ENCODE results near the gene TIE1. TPM values are rescaled to one million over a fixed set of nuclear protein-coding genes. Genes with fewer than 3 reads are reported as not detected.
A peak's percentile ranks its signal among the peaks of the same experiment; 100 is the strongest.

TIE1 gene
- total RNA-seq, 1 experiment from 2014 or later, result not detected

DNA sequence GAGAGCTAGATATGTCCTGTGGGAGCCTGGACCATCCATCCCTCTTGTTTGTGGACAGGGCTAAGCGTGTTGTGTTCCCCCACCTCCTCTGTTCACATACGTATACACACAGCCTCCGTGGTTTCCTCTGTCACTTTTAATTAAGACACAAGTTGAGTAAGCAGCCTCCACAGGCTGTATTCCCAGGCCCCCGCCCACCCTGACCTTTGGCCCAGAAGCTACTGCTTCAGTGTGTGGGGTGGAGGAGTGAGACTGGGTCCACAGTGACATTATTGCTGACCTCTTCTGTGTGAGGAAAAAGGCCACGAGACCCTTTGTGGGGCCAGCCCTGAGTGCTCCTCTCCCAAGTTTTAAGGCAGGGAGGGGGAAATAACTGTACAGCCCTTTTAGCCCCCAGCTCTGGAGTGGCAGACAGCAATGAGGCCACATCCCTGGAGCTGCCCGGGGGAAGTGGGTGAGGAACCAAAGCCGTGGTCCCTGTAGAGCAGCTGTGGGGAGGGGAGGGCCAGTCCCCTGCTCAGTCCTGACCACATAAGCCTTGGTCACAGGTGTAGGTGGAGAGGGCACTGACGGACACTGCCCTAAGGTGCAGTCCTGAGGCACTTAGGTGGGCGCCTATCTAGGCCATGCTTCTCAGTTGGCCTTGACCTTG, 62.6 kb downstream of the TIE1 start:
- Histone ChIP-seq H3K27me3 (replicated peaks; ENCODE audit: control insufficient read depth, insufficient read depth, low read length) (no peaks in the 10 kb centered on the region), H3K4me3 (ENCODE audit: low read depth, low read length) (no peak overlapping the region), H3K36me3 (ENCODE audit: control insufficient read depth, insufficient read depth, low read length) (peaks cover 7% of the 10 kb centered on the region), H3K4me1 (peaks cover 45% of the 10 kb centered on the region), H3K9me3 (no peaks in the 10 kb centered on the region)
- TF ChIP-seq, protein P1, sequence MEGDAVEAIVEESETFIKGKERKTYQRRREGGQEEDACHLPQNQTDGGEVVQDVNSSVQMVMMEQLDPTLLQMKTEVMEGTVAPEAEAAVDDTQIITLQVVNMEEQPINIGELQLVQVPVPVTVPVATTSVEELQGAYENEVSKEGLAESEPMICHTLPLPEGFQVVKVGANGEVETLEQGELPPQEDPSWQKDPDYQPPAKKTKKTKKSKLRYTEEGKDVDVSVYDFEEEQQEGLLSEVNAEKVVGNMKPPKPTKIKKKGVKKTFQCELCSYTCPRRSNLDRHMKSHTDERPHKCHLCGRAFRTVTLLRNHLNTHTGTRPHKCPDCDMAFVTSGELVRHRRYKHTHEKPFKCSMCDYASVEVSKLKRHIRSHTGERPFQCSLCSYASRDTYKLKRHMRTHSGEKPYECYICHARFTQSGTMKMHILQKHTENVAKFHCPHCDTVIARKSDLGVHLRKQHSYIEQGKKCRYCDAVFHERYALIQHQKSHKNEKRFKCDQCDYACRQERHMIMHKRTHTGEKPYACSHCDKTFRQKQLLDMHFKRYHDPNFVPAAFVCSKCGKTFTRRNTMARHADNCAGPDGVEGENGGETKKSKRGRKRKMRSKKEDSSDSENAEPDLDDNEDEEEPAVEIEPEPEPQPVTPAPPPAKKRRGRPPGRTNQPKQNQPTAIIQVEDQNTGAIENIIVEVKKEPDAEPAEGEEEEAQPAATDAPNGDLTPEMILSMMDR (IDR thresholded peaks at IDR 0.05; ENCODE audit: insufficient read depth in 1 of 2, low read depth in 1 of 2, low read length in 1 of 2, severe bottlenecking in 1 of 2, unreplicated experiment in 1 of 2), result no peak
- H3K4me3 Mint-ChIP-seq (ENCODE audit: unreplicated experiment), result no peak overlapping the region
- intact Hi-C loops (cut with micrococcal nuclease; ENCODE audit: unreplicated experiment), result no loop called here
- no peaks in the 10 kb centered on the region for H3K9me3 Mint-ChIP-seq (ENCODE audit: unreplicated experiment)
- CTCF ChIA-PET, result no interaction called here
- H3K27me3 Mint-ChIP-seq (ENCODE audit: insufficient read depth, unreplicated experiment), result no peaks in the 10 kb centered on the region
- H3K36me3 Mint-ChIP-seq (ENCODE audit: insufficient read depth, unreplicated experiment), result peaks cover 76% of the 10 kb centered on the region
- BruUV-seq (replicated peaks), result no TSS peak
- POLR2A ChIA-PET, result interaction anchor here (0.6 to 0.7 kb wide), 2 partner anchors 26 to 211 kb away, joined by 3 to 5 read pairs; partner anchors contain the start of genes MED8 and SZT2
- H3K4me1 Mint-ChIP-seq (ENCODE audit: low read depth, unreplicated experiment), result peaks cover 48% of the 10 kb centered on the region
- H3K27ac Mint-ChIP-seq (ENCODE audit: unreplicated experiment), result peak overlapping the region; percentile 46
- DNase-seq, result peak in 1 of 2 experiments; percentile 60

DNA sequence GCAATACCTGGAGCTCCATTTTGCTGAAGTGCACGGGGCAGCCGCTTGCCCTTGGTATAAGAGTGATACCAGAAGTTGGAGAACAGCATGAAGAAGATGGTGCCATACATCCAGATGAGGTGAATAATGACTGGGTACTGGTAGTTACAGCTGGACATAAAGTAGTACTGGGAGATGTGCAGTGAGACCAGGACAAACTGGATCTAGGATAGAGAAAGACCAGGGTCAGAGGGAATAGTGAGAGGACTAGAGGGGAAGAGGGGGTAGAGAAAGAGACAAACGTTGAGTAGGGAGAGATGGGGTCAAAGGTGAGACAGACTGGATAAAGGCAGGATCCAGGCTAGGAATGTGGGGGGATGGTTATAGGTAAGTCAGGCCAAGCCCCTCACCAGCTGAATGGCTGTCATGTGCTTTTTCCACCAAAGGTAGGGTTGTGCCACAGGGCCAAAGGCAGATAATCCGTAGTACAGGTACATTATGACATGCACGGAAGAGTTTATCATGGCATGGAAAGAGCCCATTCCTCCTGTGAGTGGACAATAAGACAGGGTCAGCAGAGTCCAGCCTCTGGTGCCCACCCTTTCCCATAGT, 63.2 kb downstream of the TIE1 start:
- Mint-ChIP-seq H3K27me3 (ENCODE audit: insufficient read depth, unreplicated experiment) (no peaks in the 10 kb centered on the region), H3K4me3 (ENCODE audit: unreplicated experiment) (no peak overlapping the region), H3K4me1 (ENCODE audit: low read depth, unreplicated experiment) (peaks cover 48% of the 10 kb centered on the region), H3K36me3 (ENCODE audit: insufficient read depth, unreplicated experiment) (peaks cover 70% of the 10 kb centered on the region), H3K27ac (ENCODE audit: unreplicated experiment) (no peak overlapping the region), H3K9me3 (ENCODE audit: unreplicated experiment) (no peaks in the 10 kb centered on the region)
- DNase-seq, result no peak
- CTCF ChIA-PET, result no interaction called here
- no peaks in the 10 kb centered on the region for H3K9me3 ChIP-seq
- TSS peak; percentile 21 for BruUV-seq (replicated peaks)
- TF ChIP-seq, protein P1 (IDR thresholded peaks at IDR 0.05; ENCODE audit: insufficient read depth in 1 of 2, low read depth in 1 of 2, low read length in 1 of 2, severe bottlenecking in 1 of 2, unreplicated experiment in 1 of 2), result no peak
- peaks cover 45% of the 10 kb centered on the region for H3K4me1 ChIP-seq
- intact Hi-C loops (cut with micrococcal nuclease; ENCODE audit: unreplicated experiment), result no loop called here
- H3K4me3 ChIP-seq (ENCODE audit: low read depth, low read length), result no peak overlapping the region
- no peaks in the 10 kb centered on the region for H3K27me3 ChIP-seq (replicated peaks; ENCODE audit: control insufficient read depth, insufficient read depth, low read length)
- H3K36me3 ChIP-seq (ENCODE audit: control insufficient read depth, insufficient read depth, low read length), result peaks cover 7% of the 10 kb centered on the region
- POLR2A ChIA-PET, result interaction anchor here (0.6 to 0.7 kb wide), 2 partner anchors 25 to 212 kb away, joined by 3 to 5 read pairs; partner anchors contain the start of genes MED8 and SZT2

DNA sequence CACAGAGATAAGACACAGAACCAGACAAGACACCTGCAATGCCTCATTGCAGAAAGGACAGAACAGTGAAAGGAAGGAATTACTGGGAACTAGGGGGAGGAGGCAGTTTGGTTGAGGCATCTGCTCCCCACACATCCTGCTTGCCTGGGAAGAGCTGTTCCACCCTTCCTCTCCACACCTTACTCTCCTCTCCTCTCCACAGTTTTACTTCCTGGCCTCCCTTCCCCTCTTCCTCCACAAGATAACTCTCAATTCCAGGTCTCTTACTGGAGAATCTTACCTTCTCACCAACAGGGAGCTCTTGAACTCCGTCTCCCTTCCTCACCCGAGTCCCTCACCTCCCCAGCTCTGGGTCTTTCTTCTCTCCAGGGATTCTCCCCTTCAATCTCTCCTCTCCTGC, 64.9 kb downstream of the TIE1 start:
- peak overlapping the region; percentile 91 for H3K27ac Mint-ChIP-seq (ENCODE audit: unreplicated experiment)

More for the DNA sequence above, 64.9 kb downstream of the TIE1 start:
- Histone ChIP-seq H3K4me1 (peaks cover 36% of the 10 kb centered on the region), H3K4me3 (ENCODE audit: low read depth, low read length) (peak overlapping the region; percentile 8), H3K36me3 (ENCODE audit: control insufficient read depth, insufficient read depth, low read length) (peaks cover 4% of the 10 kb centered on the region), H3K27me3 (replicated peaks; ENCODE audit: control insufficient read depth, insufficient read depth, low read length) (no peaks in the 10 kb centered on the region), H3K9me3 (no peaks in the 10 kb centered on the region)
- H3K4me1 Mint-ChIP-seq (ENCODE audit: low read depth, unreplicated experiment), result peaks cover 38% of the 10 kb centered on the region
- POLR2A ChIA-PET, result interaction anchor here (0.6 kb wide), 2 partner anchors 8 to 134 kb away, joined by 3 to 4 read pairs; no protein-coding TSS in a partner anchor
- H3K4me3 Mint-ChIP-seq (ENCODE audit: unreplicated experiment), result peak overlapping the region; percentile 79
- H3K9me3 Mint-ChIP-seq (ENCODE audit: unreplicated experiment), result no peaks in the 10 kb centered on the region
- intact Hi-C loops (cut with micrococcal nuclease; ENCODE audit: unreplicated experiment), result loop anchor here (1.0 kb wide), 1 partner anchor 7 kb away; the partner anchor contains the start of gene CDC20
- CTCF ChIA-PET, result no interaction called here
- no TSS peak for BruUV-seq (replicated peaks)
- DNase-seq, result no peak
- no peaks in the 10 kb centered on the region for H3K27me3 Mint-ChIP-seq (ENCODE audit: insufficient read depth, unreplicated experiment)
- TF ChIP-seq, protein P1 (IDR thresholded peaks at IDR 0.05; ENCODE audit: insufficient read depth in 1 of 2, low read depth in 1 of 2, low read length in 1 of 2, severe bottlenecking in 1 of 2, unreplicated experiment in 1 of 2), result no peak
- peaks cover 53% of the 10 kb centered on the region for H3K36me3 Mint-ChIP-seq (ENCODE audit: insufficient read depth, unreplicated experiment)
